Measurements from ENCODE around the gene RPL36AL. TPM values are rescaled to one million over a fixed set of nuclear protein-coding genes. Genes with fewer than 3 reads are reported as not detected.

The RPL36AL gene
- total and polyA plus RNA-seq, 10 of the 15 experiments (the other 5 are each of a cell fraction or from before 2014, with no cell fraction given) = 222 to 1,379 (median 545) TPM

DNA sequence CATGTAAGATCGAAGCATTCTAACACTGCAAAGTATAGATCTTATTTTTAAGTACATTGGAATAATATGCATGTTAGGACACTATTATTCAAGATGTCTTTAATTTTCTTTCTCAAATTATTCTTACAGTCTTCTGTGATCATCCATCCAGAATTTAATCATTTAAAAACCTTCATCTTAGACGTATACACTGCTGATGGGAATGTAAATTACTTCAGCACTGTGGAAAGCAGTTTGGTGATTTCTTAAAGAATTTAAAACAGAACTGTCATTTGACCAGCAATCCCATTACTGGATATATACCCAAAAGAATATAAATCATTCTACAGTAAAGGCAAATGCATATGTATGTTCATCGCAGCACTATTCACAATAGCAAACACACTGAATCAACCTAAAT, 31.0 kb downstream of the RPL36AL start:
- Histone ChIP-seq H3K36me3 (ENCODE audit: control insufficient read depth in 2 of 2, insufficient read depth in 2 of 2, low read length in 1 of 2) (no peaks in the 10 kb centered on the region), H3K4me1 (ENCODE audit: control insufficient read depth, insufficient read depth, low read length) (peaks cover 6% of the 10 kb centered on the region; the same call in 1 of the 2 replicates), H4K20me1 (ENCODE audit: control insufficient read depth, insufficient read depth) (no peaks in the 10 kb centered on the region), H3K27ac (ENCODE audit: control insufficient read depth, insufficient read depth) (no peak overlapping the region), H3K9me3 (replicated peaks; ENCODE audit: control insufficient read depth, insufficient read depth, low read length) (no peaks in the 10 kb centered on the region), H2AFZ (ENCODE audit: control insufficient read depth, low read depth, low read length) (no peak overlapping the region), H3K4me3 (no peak overlapping the region), H3K27me3 (replicated peaks in 1 of 2; ENCODE audit: control insufficient read depth in 2 of 2, insufficient read depth in 2 of 2, low read length in 1 of 2) (no peaks in the 10 kb centered on the region), H3K79me2 (ENCODE audit: control insufficient read depth, insufficient read depth, low read length) (peaks cover 18% of the 10 kb centered on the region), H3K4me2 (ENCODE audit: control insufficient read depth, insufficient read depth) (no peak overlapping the region), H3K9ac (ENCODE audit: control insufficient read depth, insufficient read depth, low read length) (no peak overlapping the region)
- no TSS peak for BruUV-seq (replicated peaks)
- in situ Hi-C loops (cut with MboI) (no loop called here), intact Hi-C loops (cut with micrococcal nuclease; ENCODE audit: unreplicated experiment) (loop anchor here (5.0 kb wide), 1 partner anchor 127 kb away; no protein-coding TSS in a partner anchor)
- FAIRE-seq = no peak
- ChIA-PET CTCF (interaction anchor here (1.0 to 5.6 kb wide), 2 partner anchors 7 to 13 kb away, joined by 3 to 75 read pairs; partner anchors contain the start of gene LRR1), RAD21 (ENCODE audit: unreplicated experiment) (interaction anchor here (3.6 kb wide), 1 partner anchor 128 kb away, joined by 22 read pairs; no protein-coding TSS in a partner anchor), SMC1A (ENCODE audit: uncharacterized antibody, unreplicated experiment) (no interaction called here), POLR2A (no interaction called here)
- no peak for ATAC-seq
- 84% methylated on average over 3 of the region's 3 CpGs for WGBS (ENCODE audit: insufficient coverage, insufficient replicate concordance, low lambda C conversion rate, missing lambda C conversion rate)
- DNase-seq (ENCODE audit: low read depth, low spot score) = no peak
- no peak for TF ChIP-seq ZNF217 (IDR thresholded peaks at IDR 0.05)
- TF ChIP-seq PRDM15 (CRISPR knock-in tag; IDR thresholded peaks at IDR 0.05) = no peak
- no peak for TF ChIP-seq ATF7 (IDR thresholded peaks at IDR 0.05; ENCODE audit: low read depth)
- no peak for TF ChIP-seq REST (IDR thresholded peaks at IDR 0.05; ENCODE audit: low read depth, low read length)
- TF ChIP-seq SRF (IDR thresholded peaks at IDR 0.05; ENCODE audit: low read depth in 2 of 2, low read length in 2 of 2) = no peak
- no peak for TF ChIP-seq BACH1 (IDR thresholded peaks at IDR 0.05; ENCODE audit: borderline replicate concordance)
- TF ChIP-seq ZBTB11 (CRISPR knock-in tag; IDR thresholded peaks at IDR 0.05) = no peak
- TF ChIP-seq STAT3 (IDR thresholded peaks at IDR 0.05; ENCODE audit: low read depth, low read length) = no peak
- no peak for TF ChIP-seq TAF1 (IDR thresholded peaks at IDR 0.05; ENCODE audit: borderline replicate concordance, low read depth, low read length)
- no peak for TF ChIP-seq SIX5 (IDR thresholded peaks at IDR 0.05; ENCODE audit: low read depth, low read length, severe bottlenecking)
- TF ChIP-seq, protein P1, sequence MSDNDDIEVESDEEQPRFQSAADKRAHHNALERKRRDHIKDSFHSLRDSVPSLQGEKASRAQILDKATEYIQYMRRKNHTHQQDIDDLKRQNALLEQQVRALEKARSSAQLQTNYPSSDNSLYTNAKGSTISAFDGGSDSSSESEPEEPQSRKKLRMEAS (IDR thresholded peaks at IDR 0.05; ENCODE audit: low read depth, low read length) = no peak
